Body of pancreas (tissue), 4 donors: ENCODE results near the gene INCENP.

Source experiments
- CTCF ChIP-seq, 7 experiments: fragments of 450-650 bp in 4 of 7; fragments of 200-600 bp in 3 of 7; sonication (generic) in 3 of 7; IDR thresholded peaks; one replicate each; pipeline ENCODE4 v1.5.1; 2016 to 2019; ENCODE audit warnings: antibody characterized with exemption in 7 of 7
- POLR2A ChIP-seq, 3 donors: fragments of 450-650 bp; IDR thresholded peaks; one replicate each; pipeline ENCODE4 v1.6.1; 2016; ENCODE audit warnings: antibody characterized with exemption in 3 of 3, mild to moderate bottlenecking in 2 of 3

- no peak for TF ChIP-seq CTCF (IDR thresholded peaks at IDR 0.05)
- no peak for TF ChIP-seq POLR2A (IDR thresholded peaks at IDR 0.05)
Measured at GRCh38 chr11:62190011-62190410, 66.2 kb downstream of the INCENP start, which contains the start of gene SCGB1D1.
